Right forelimb (tissue), 1 donor: ENCODE measurements around the gene ITIH5.
A peak's percentile ranks its signal among the peaks of the same experiment; 100 is the strongest.
"Not testable (repeated sequence)": the region's sequence is repeated elsewhere in the genome, so short reads cannot be mapped to it uniquely, and the experiment has no call there.

ENCODE experiments used
- DNase-seq: peaks from one replicate; pipeline ENCODE4 v3.0.0-alpha.2; 2018

The ITIH5 gene

GRCh38 chr10:7687228-7687907, 20.6 kb upstream of the ITIH5 start:
- peak; percentile 82 for DNase-seq

- DNase-seq = no peak
Measured at GRCh38 chr10:7686351-7687171, 19.8 kb upstream of the ITIH5 start.

- not testable (repeated sequence) for DNase-seq
Measured at GRCh38 chr10:7680078-7680477, 13.3 kb upstream of the ITIH5 start.

- DNase-seq = no peak
Measured at GRCh38 chr10:7679256-7679655, 12.5 kb upstream of the ITIH5 start.

- DNase-seq = no peak
Measured at GRCh38 chr10:7672341-7673134, 5.8 kb upstream of the ITIH5 start.

- no peak for DNase-seq
Measured at GRCh38 chr10:7670157-7670556, 3.4 kb upstream of the ITIH5 start.

- peak; percentile 54 for DNase-seq
Measured at GRCh38 chr10:7667262-7668141, 736 bp upstream of the ITIH5 start.

GRCh38 chr10:7665767-7666166, 999 bp downstream of the ITIH5 start:
- DNase-seq = no peak

GRCh38 chr10:7664707-7665106, 2.1 kb downstream of the ITIH5 start:
- DNase-seq = no peak

GRCh38 chr10:7662522-7662921, 4.2 kb downstream of the ITIH5 start:
- no peak for DNase-seq

GRCh38 chr10:7659560-7659959, 7.2 kb downstream of the ITIH5 start:
- DNase-seq = no peak

- DNase-seq = no peak
Measured at GRCh38 chr10:7657552-7657951, 9.2 kb downstream of the ITIH5 start.

- not testable (repeated sequence) for DNase-seq
Measured at GRCh38 chr10:7657079-7657478, 9.7 kb downstream of the ITIH5 start.

GRCh38 chr10:7651853-7652470, 14.8 kb downstream of the ITIH5 start:
- no peak for DNase-seq

GRCh38 chr10:7649673-7650300, 17.0 kb downstream of the ITIH5 start:
- DNase-seq = no peak

GRCh38 chr10:7647062-7647664, 19.6 kb downstream of the ITIH5 start:
- no peak for DNase-seq

- no peak for DNase-seq
Measured at GRCh38 chr10:7642491-7643011, 24.2 kb downstream of the ITIH5 start.

GRCh38 chr10:7635408-7636125, 31.2 kb downstream of the ITIH5 start:
- no peak for DNase-seq

- no peak for DNase-seq
Measured at GRCh38 chr10:7634142-7634894, 32.4 kb downstream of the ITIH5 start.
